Caco-2 (cell line): ENCODE results near the gene TTC39B. TPM values are rescaled to one million over a fixed set of nuclear protein-coding genes. Genes with fewer than 3 reads are reported as not detected.
"Not testable (repeated sequence)": the region's sequence is repeated elsewhere in the genome, so short reads cannot be mapped to it uniquely, and the experiment has no call there.

Experiments used
- BruUV-seq: library from RNA; stranded (reverse); fragments of 400-500 nt; replicated peaks from 2 replicates; lab custom pipeline; 2021; lab: Mats Ljungman, UMichigan
- CTCF ChIA-PET: fragments of 300-600 bp; sonication (Branson Sonifier 250); formaldehyde crosslinking; loops from one replicate; lab custom pipeline; 2022; ENCODE audit warnings: antibody characterized with exemption; lab: Charles Lee
- POLR2A ChIA-PET: fragments of 300-600 bp; sonication (Branson Sonifier 250); formaldehyde crosslinking; loops from one replicate; lab custom pipeline; 2022; ENCODE audit warnings: antibody characterized with exemption; lab: Charles Lee
- DNase-seq, 2 experiments: peaks; one replicate each; pipeline versions ENCODE4 v3.0.0 to v3.0.0-alpha.2; 2020 to 2022
- H3K27me3 ChIP-seq: replicated peaks from 2 replicates; pipeline ENCODE4 v1.6.0; 2011; ENCODE audit warnings: low read length; ENCODE audit not compliant: control insufficient read depth, insufficient read depth
- H3K36me3 ChIP-seq: 2 replicates; pipeline ENCODE4 v1.5.1; 2011; ENCODE audit warnings: low read length; ENCODE audit not compliant: control insufficient read depth, insufficient read depth
- H3K4me1 ChIP-seq: fragments of 250-450 bp; sonication (Bioruptor Pico); 2 replicates; pipeline ENCODE4 v1.5.1; 2020; ENCODE audit warnings: mild to moderate bottlenecking
- H3K4me3 ChIP-seq: 2 replicates; pipeline ENCODE4 v1.5.1; 2011; ENCODE audit warnings: low read depth, mild to moderate bottlenecking, control low read depth, low read length
- H3K9me3 ChIP-seq: fragments of 250-450 bp; sonication (Bioruptor Pico); 2 replicates; pipeline ENCODE4 v1.5.1; 2020; ENCODE audit warnings: mild to moderate bottlenecking, moderate library complexity
- H3K27ac Mint-ChIP-seq: one replicate; pipeline ENCODE4 v1.8.0; 2022; ENCODE audit warnings: mixed read lengths; ENCODE audit not compliant: unreplicated experiment
- H3K27me3 Mint-ChIP-seq: one replicate; pipeline ENCODE4 v1.8.0; 2022; ENCODE audit warnings: mixed read lengths; ENCODE audit not compliant: insufficient read depth, unreplicated experiment
- H3K36me3 Mint-ChIP-seq: one replicate; pipeline ENCODE4 v1.8.0; 2022; ENCODE audit warnings: mild to moderate bottlenecking, mixed read lengths; ENCODE audit not compliant: insufficient read depth, unreplicated experiment
- H3K4me1 Mint-ChIP-seq: one replicate; pipeline ENCODE4 v1.8.0; 2022; ENCODE audit warnings: low read depth, mixed read lengths; ENCODE audit not compliant: unreplicated experiment
- H3K4me3 Mint-ChIP-seq: one replicate; pipeline ENCODE4 v1.8.0; 2022; ENCODE audit warnings: mild to moderate bottlenecking, moderate library complexity, mixed read lengths; ENCODE audit not compliant: unreplicated experiment
- H3K9me3 Mint-ChIP-seq: one replicate; pipeline ENCODE4 v1.8.0; 2022; ENCODE audit warnings: mixed read lengths; ENCODE audit not compliant: unreplicated experiment
- CTCF ChIP-seq, 2 experiments: fragments of 200-600 bp in 1 of 2; IDR thresholded peaks; 1 replicate in 1 of 2; 2 replicates in 1 of 2; pipeline versions ENCODE4 v1.5.1 to v1.8.0; 2011 to 2022; ENCODE audit warnings: antibody characterized with exemption in 1 of 2, control low read depth in 1 of 2, inconsistent platforms in 1 of 2, low read depth in 1 of 2, low read length in 1 of 2, mild to moderate bottlenecking in 1 of 2, moderate library complexity in 1 of 2; ENCODE audit not compliant: insufficient read depth in 1 of 2, severe bottlenecking in 1 of 2, unreplicated experiment in 1 of 2
- intact Hi-C: fragments of 100-400 bp; cut with micrococcal nuclease; formaldehyde crosslinking; loops from one replicate; pipeline ENCODE4 v1.10.0; 2022; ENCODE audit not compliant: unreplicated experiment
- total RNA-seq: library from RNA; stranded (reverse); gene quantifications from 2 replicates; pipeline ENCODE4 v1.2.3, GENCODE V29; 2022

Gene TTC39B
- total RNA-seq, 1 experiment from 2014 or later = 6.9 TPM

GRCh38 chr9:15238646-15239045, 68.4 kb downstream of the TTC39B start:
- Histone ChIP-seq H3K4me1 (no peaks in the 10 kb centered on the region), H3K27me3 (no peaks in the 10 kb centered on the region), H3K4me3 (no peak overlapping the region), H3K9me3 (no peaks in the 10 kb centered on the region), H3K36me3 (no peaks in the 10 kb centered on the region)
- BruUV-seq = no TSS peak
- no peak for TF ChIP-seq CTCF (IDR thresholded peaks at IDR 0.05; ENCODE audit: insufficient read depth in 1 of 2, low read depth in 1 of 2, low read length in 1 of 2, severe bottlenecking in 1 of 2, unreplicated experiment in 1 of 2)
- POLR2A ChIA-PET = no interaction called here
- no peak for DNase-seq
- no peaks in the 10 kb centered on the region for H3K4me1 Mint-ChIP-seq
- intact Hi-C loops = no loop called here
- no peak overlapping the region for H3K4me3 Mint-ChIP-seq
- H3K36me3 Mint-ChIP-seq = no peaks in the 10 kb centered on the region
- CTCF ChIA-PET = no interaction called here
- no peaks in the 10 kb centered on the region for H3K27me3 Mint-ChIP-seq
- peaks cover 22% of the 10 kb centered on the region for H3K9me3 Mint-ChIP-seq
- H3K27ac Mint-ChIP-seq = no peak overlapping the region

GRCh38 chr9:15235658-15236057, 71.4 kb downstream of the TTC39B start:
- ChIA-PET CTCF (no interaction called here), POLR2A (no interaction called here)
- no TSS peak for BruUV-seq
- no peak for DNase-seq
- intact Hi-C loops = no loop called here
- H3K9me3 ChIP-seq = no peaks in the 10 kb centered on the region
- no peaks in the 10 kb centered on the region for H3K4me1 ChIP-seq
- H3K36me3 Mint-ChIP-seq = no peaks in the 10 kb centered on the region
- no peak overlapping the region for H3K27ac Mint-ChIP-seq
- no peaks in the 10 kb centered on the region for H3K27me3 ChIP-seq
- H3K36me3 ChIP-seq = no peaks in the 10 kb centered on the region
- no peaks in the 10 kb centered on the region for H3K27me3 Mint-ChIP-seq
- peaks cover 22% of the 10 kb centered on the region for H3K9me3 Mint-ChIP-seq
- no peak for TF ChIP-seq CTCF (IDR thresholded peaks at IDR 0.05; ENCODE audit: insufficient read depth in 1 of 2, low read depth in 1 of 2, low read length in 1 of 2, severe bottlenecking in 1 of 2, unreplicated experiment in 1 of 2)
- no peak overlapping the region for H3K4me3 Mint-ChIP-seq
- no peak overlapping the region for H3K4me3 ChIP-seq
- no peaks in the 10 kb centered on the region for H3K4me1 Mint-ChIP-seq

GRCh38 chr9:15233941-15234490, 73.0 kb downstream of the TTC39B start:
- intact Hi-C loops, H3K27me3 ChIP-seq, H3K4me1 Mint-ChIP-seq, H3K27me3 Mint-ChIP-seq, BruUV-seq, H3K36me3 ChIP-seq, H3K9me3 ChIP-seq, H3K4me3 Mint-ChIP-seq, H3K4me3 ChIP-seq, DNase-seq, H3K27ac Mint-ChIP-seq, CTCF ChIA-PET, H3K36me3 Mint-ChIP-seq, H3K4me1 ChIP-seq, POLR2A ChIA-PET: not testable (repeated sequence)
- H3K9me3 Mint-ChIP-seq = peaks cover 22% of the 10 kb centered on the region

- peaks cover 22% of the 10 kb centered on the region for H3K9me3 Mint-ChIP-seq
- H3K4me1 ChIP-seq, H3K36me3 Mint-ChIP-seq, POLR2A ChIA-PET, H3K4me1 Mint-ChIP-seq, DNase-seq, H3K9me3 ChIP-seq, CTCF ChIA-PET, H3K27me3 Mint-ChIP-seq, BruUV-seq, H3K27ac Mint-ChIP-seq, H3K36me3 ChIP-seq, intact Hi-C loops, H3K4me3 Mint-ChIP-seq, H3K27me3 ChIP-seq, H3K4me3 ChIP-seq: not testable (repeated sequence)
Observed at GRCh38 chr9:15232706-15233280, 74.2 kb downstream of the TTC39B start.
